ENCODE measurements around the gene PSD2.

Gene PSD2

DNA sequence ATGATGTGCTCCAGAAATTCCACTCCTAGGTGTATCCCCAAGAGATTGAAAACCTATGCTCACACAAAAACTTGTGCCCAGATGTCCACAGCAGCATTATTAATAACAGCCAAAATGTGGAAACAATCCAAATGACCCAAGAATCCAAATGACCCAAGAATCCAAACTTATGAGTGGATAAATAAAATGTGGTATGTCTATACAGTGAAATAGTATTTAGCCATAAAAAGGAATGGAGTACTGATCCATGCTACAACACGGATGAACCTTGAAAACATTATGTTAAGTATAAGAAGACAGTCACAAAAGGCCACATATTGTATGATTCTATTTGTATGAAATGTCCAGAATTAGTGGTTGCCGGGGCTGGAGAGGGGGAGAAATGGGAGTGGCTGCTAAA, 80.3 kb downstream of the PSD2 start:
- TF ChIP-seq, protein P1, sequence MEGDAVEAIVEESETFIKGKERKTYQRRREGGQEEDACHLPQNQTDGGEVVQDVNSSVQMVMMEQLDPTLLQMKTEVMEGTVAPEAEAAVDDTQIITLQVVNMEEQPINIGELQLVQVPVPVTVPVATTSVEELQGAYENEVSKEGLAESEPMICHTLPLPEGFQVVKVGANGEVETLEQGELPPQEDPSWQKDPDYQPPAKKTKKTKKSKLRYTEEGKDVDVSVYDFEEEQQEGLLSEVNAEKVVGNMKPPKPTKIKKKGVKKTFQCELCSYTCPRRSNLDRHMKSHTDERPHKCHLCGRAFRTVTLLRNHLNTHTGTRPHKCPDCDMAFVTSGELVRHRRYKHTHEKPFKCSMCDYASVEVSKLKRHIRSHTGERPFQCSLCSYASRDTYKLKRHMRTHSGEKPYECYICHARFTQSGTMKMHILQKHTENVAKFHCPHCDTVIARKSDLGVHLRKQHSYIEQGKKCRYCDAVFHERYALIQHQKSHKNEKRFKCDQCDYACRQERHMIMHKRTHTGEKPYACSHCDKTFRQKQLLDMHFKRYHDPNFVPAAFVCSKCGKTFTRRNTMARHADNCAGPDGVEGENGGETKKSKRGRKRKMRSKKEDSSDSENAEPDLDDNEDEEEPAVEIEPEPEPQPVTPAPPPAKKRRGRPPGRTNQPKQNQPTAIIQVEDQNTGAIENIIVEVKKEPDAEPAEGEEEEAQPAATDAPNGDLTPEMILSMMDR (IDR thresholded peaks at IDR 0.05; ENCODE audit: borderline replicate concordance, control extremely low read depth, extremely low read depth, insufficient read depth, missing control alignments), result no peak
- DNase-seq (ENCODE audit: low spot score), result no peak
- in situ Hi-C loops (cut with MboI; ENCODE audit: low sequenced_read_pairs, unreplicated experiment), result no loop called here

DNA sequence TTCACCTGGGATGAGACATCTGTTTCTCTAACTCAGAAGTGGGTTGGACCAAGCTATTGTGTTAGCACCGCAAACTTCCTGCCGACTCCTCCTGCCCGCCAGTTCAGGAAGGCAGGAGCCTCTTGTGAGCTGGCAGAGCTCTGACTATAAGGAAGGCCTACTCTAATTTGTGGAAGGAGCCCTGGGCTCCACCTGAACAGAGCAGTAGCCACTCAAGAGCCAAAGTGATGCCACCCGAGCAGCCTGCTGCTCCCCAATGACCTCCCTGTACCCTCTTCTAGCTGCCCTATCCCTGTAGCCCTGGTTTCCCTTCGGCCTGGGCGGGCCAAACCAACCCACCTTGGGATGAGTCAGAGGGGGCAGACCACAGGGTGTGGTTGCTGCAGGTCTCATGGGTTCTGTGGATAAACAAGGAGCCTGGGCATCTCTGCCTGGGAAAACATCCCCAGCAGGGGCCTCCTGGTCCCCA, 81.6 kb downstream of the PSD2 start:
- in situ Hi-C loops (cut with MboI; ENCODE audit: low sequenced_read_pairs, unreplicated experiment), result no loop called here
- TF ChIP-seq, protein P1 (IDR thresholded peaks at IDR 0.05; ENCODE audit: borderline replicate concordance, control extremely low read depth, extremely low read depth, insufficient read depth, missing control alignments), result no peak
- no peak for DNase-seq (ENCODE audit: low spot score)

DNA sequence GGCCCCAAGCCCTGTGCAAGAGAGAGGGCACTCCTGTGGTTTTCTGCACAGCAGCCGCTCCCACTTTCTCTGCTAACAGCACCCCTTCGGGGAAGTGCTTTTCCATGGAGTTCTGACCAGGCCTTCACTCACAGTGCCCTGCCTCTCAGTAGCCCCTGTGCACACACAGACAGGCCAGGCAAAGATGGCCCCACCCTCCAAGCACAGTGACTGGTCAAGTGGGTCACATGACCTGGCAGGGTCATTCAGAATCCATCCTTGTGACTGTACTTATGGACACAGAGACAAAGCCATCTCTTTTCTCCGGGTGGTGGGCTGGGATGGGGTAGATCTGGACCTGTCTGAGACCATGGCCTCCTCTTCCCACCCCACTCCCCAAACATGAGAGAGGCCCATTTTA, 82.5 kb downstream of the PSD2 start:
- DNase-seq (ENCODE audit: low spot score), result no peak
- TF ChIP-seq, protein P1 (IDR thresholded peaks at IDR 0.05; ENCODE audit: borderline replicate concordance, control extremely low read depth, extremely low read depth, insufficient read depth, missing control alignments), result no peak
- in situ Hi-C loops (cut with MboI; ENCODE audit: low sequenced_read_pairs, unreplicated experiment), result no loop called here

- TF ChIP-seq, protein P1 (IDR thresholded peaks at IDR 0.05; ENCODE audit: borderline replicate concordance, control extremely low read depth, extremely low read depth, insufficient read depth, missing control alignments), result no peak
- in situ Hi-C loops (cut with MboI; ENCODE audit: low sequenced_read_pairs, unreplicated experiment), result no loop called here
- DNase-seq (ENCODE audit: low spot score), result no peak
Observed at GRCh38 chr5:139880416-139881142, 85.0 kb downstream of the PSD2 start.

DNA sequence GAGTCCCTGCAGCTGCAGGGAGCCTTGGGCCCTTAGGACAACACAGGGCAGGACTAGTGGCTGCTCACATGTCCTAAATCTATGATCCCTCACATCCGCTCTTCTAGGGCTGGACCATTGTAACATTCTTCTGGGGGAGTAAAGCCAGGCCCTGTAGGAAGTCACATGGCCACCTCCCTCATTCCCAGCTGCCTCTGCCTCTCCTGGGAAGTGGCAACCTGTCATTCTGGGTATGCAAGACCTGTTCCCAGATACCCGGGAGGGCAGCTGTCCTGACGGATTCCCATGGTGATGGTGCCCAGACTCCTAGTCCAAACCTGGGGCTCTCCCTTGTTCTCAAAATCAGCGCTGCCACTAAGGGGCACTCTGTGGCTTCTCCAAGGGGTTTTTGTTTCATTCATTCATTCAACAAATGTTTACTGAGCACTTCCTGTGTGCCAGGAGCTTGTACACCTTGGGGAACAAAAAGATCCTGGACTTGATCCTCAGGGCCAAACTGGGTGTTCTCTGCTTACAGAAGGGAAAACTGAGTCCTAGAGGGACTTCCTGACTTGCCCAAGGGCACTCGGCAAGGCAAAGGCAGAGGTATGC, 85.6 kb downstream of the PSD2 start:
- in situ Hi-C loops (cut with MboI; ENCODE audit: low sequenced_read_pairs, unreplicated experiment), result no loop called here
- DNase-seq (ENCODE audit: low spot score), result no peak
- TF ChIP-seq, protein P1 (IDR thresholded peaks at IDR 0.05; ENCODE audit: borderline replicate concordance, control extremely low read depth, extremely low read depth, insufficient read depth, missing control alignments), result no peak

- TF ChIP-seq, protein P1 (IDR thresholded peaks at IDR 0.05; ENCODE audit: borderline replicate concordance, control extremely low read depth, extremely low read depth, insufficient read depth, missing control alignments), result no peak
- no peak for DNase-seq (ENCODE audit: low spot score)
- in situ Hi-C loops (cut with MboI; ENCODE audit: low sequenced_read_pairs, unreplicated experiment), result no loop called here
Observed at GRCh38 chr5:139882316-139882715, 86.7 kb downstream of the PSD2 start.

Data from GM13976 (cell line).